GM12801 (cell line): ENCODE data around the gene LUC7L2.

ENCODE experiments used
- CTCF ChIP-seq: IDR thresholded peaks from one replicate; pipeline ENCODE4 v1.5.1; 2011; ENCODE audit warnings: control low read depth; ENCODE audit not compliant: insufficient read length; ENCODE audit errors: extremely low read depth

The LUC7L2 gene

GRCh38 chr7:139359366-139360209 lies at the start of gene LUC7L2:
Gene LUC7L2 (plus strand): TSS chr7:139359894. CDS start chr7:139360262, 368 bp downstream.
- TF ChIP-seq CTCF: no peak

GRCh38 chr7:139317939-139318505 lies 41.7 kb upstream of the LUC7L2 start:
- TF ChIP-seq CTCF: no peak

- TF ChIP-seq CTCF: no peak
Measured at GRCh38 chr7:139321071-139321745, 38.5 kb upstream of the LUC7L2 start.

GRCh38 chr7:139328375-139328774 lies 31.3 kb upstream of the LUC7L2 start:
- no peak for TF ChIP-seq CTCF

GRCh38 chr7:139329119-139329518 lies 30.6 kb upstream of the LUC7L2 start:
- no peak for TF ChIP-seq CTCF

GRCh38 chr7:139330333-139331030 lies 29.2 kb upstream of the LUC7L2 start:
- TF ChIP-seq CTCF: no peak
